Keratinocyte (primary cell): ENCODE results near the gene TEAD4. TPM values are rescaled to one million over a fixed set of nuclear protein-coding genes. Genes with fewer than 3 reads are reported as not detected.

Experiments
- DNase-seq: peaks from one replicate; pipeline ENCODE4 v3.0.0-alpha.2; 2011; ENCODE audit warnings: low read depth, missing footprints, low spot score
- FAIRE-seq: peaks from 2 replicates; lab custom pipeline; 2011; peaks lifted over from hg19 to GRCh38; lab: Jason Lieb, UNC
- H2AFZ ChIP-seq: 2 replicates; pipeline ENCODE4 v1.6.0; 2012; ENCODE audit warnings: low read length, control low read depth, inconsistent platforms; ENCODE audit not compliant: control insufficient read depth
- H3K27ac ChIP-seq: 2 replicates; pipeline ENCODE4 v1.5.1; 2011; ENCODE audit warnings: low read length; ENCODE audit not compliant: control insufficient read depth, insufficient read depth
- H3K27me3 ChIP-seq: 3 replicates; pipeline ENCODE4 v1.6.0; 2011; ENCODE audit warnings: low read length; ENCODE audit not compliant: control insufficient read depth, insufficient read depth; ENCODE audit errors: extremely low read depth
- H3K36me3 ChIP-seq, 2 experiments: 2 replicates in 1 of 2; 3 replicates in 1 of 2; pipeline ENCODE4 v1.5.1; 2011; ENCODE audit warnings: low read length in 2 of 2, mild to moderate bottlenecking in 1 of 2; ENCODE audit not compliant: control insufficient read depth in 2 of 2, insufficient read depth in 2 of 2; ENCODE audit errors: extremely low read depth in 1 of 2
- H3K4me1 ChIP-seq: 3 replicates; pipeline ENCODE4 v1.5.1; 2011; ENCODE audit warnings: low read length; ENCODE audit not compliant: control insufficient read depth, insufficient read depth; ENCODE audit errors: extremely low read depth
- H3K4me2 ChIP-seq: 3 replicates; pipeline ENCODE4 v1.6.0; 2011; ENCODE audit warnings: low read depth, low read length; ENCODE audit not compliant: control insufficient read depth, insufficient read depth; ENCODE audit errors: extremely low read depth
- H3K4me3 ChIP-seq, 3 experiments: fragments of 200-600 bp in 1 of 3; sonication (generic) in 1 of 3; 2 replicates in 2 of 3; 3 replicates in 1 of 3; pipeline ENCODE4 v1.5.1; 2011 to 2016; ENCODE audit warnings: low read length in 3 of 3, mild to moderate bottlenecking in 3 of 3, control low read depth in 2 of 3, inconsistent platforms in 1 of 3, low read depth in 1 of 3, mixed read lengths in 1 of 3, mixed run types in 1 of 3, moderate library complexity in 1 of 3; ENCODE audit not compliant: control insufficient read depth in 2 of 3, insufficient read depth in 2 of 3; ENCODE audit errors: extremely low read depth in 1 of 3
- H3K79me2 ChIP-seq: 2 replicates; pipeline ENCODE4 v1.6.0; 2012; ENCODE audit warnings: low read length; ENCODE audit not compliant: control insufficient read depth, insufficient read depth
- H3K9ac ChIP-seq: 3 replicates; pipeline ENCODE4 v1.6.0; 2011; ENCODE audit warnings: low read length; ENCODE audit not compliant: control insufficient read depth, insufficient read depth; ENCODE audit errors: extremely low read depth
- H3K9me1 ChIP-seq: 3 replicates; pipeline ENCODE4 v1.6.0; 2011; ENCODE audit warnings: low read length; ENCODE audit not compliant: control insufficient read depth, insufficient read depth; ENCODE audit errors: extremely low read depth
- H3K9me3 ChIP-seq: 2 replicates; pipeline ENCODE4 v1.5.1; 2012; ENCODE audit warnings: low read depth, low read length; ENCODE audit not compliant: control insufficient read depth
- H4K20me1 ChIP-seq: 3 replicates; pipeline ENCODE4 v1.6.0; 2011; ENCODE audit warnings: low read length; ENCODE audit not compliant: control insufficient read depth, insufficient read depth; ENCODE audit errors: extremely low read depth
- EZH2 ChIP-seq: IDR thresholded peaks from one replicate; pipeline ENCODE4 v1.6.1; 2012; ENCODE audit warnings: inconsistent platforms, mild to moderate bottlenecking, low read length, moderate library complexity
- dilution Hi-C: fragments of 300-500 bp; cut with MboI; formaldehyde crosslinking; loops from one replicate; pipeline ENCODE4 v1.7.0; 2020; ENCODE audit warnings: low sequenced_read_pairs; ENCODE audit not compliant: extremely low pct_ligation_motif_present
- polyA plus RNA-seq, 5 experiments: library from polyadenylated mRNA; depleted of rRNA in 3 of 5; stranded (reverse) in 3 of 5; stranded (forward) in 1 of 5; unstranded in 1 of 5; fragments of >200 nt; gene quantifications; 1 replicate in 1 of 5; 2 replicates in 3 of 5; 3 replicates in 1 of 5; pipeline versions ENCODE4 v1.2.1 to v1.2.3, GENCODE V29; 2011 to 2012; ENCODE audit warnings: missing spikeins in 2 of 5, low read depth in 1 of 5, low replicate concordance in 1 of 5
- TF ChIP-seq, protein P1 (sequence below), 3 experiments: IDR thresholded peaks in 1 of 3; conservative IDR thresholded peaks in 1 of 3; optimal IDR thresholded peaks in 1 of 3; 2 replicates in 2 of 3; 3 replicates in 1 of 3; pipeline versions ENCODE3 to v1.5.1; 2011; ENCODE audit warnings: low read length in 3 of 3, mild to moderate bottlenecking in 3 of 3, moderate library complexity in 2 of 3, control low read depth in 1 of 3, inconsistent platforms in 1 of 3; ENCODE audit not compliant: insufficient read depth in 2 of 3; ENCODE audit errors: extremely low read depth in 1 of 3

Gene TEAD4
- polyA plus RNA-seq, 1 donor (not counting 4 experiments of a cell fraction or from before 2014, with no cell fraction given) = 8.1 TPM

DNA sequence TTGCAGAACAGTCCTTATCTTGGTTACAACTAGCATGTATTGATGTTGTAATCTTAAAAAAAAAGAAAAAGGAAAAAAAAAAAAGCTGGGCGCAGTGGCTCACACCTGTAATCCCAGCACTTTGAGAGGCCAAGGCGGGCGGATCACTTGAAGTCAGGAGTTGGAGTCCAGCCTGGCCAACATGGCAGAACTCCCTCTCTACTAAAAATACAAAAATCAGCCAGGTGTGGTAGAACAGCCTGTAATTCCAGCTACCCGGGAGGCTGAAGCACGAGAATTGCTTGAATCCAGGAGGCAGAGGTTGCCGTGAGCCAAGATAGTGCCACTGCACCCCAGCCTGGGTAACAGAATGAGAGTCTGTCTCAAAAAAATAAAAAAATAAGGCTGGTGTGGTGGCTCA is 25.6 kb upstream of the TEAD4 start:
- H3K9me1 ChIP-seq = no peaks in the 10 kb centered on the region
- H3K36me3 ChIP-seq = peaks cover 14 to 18% of the 10 kb centered on the region in 2 experiments
- H2AFZ ChIP-seq = no peak overlapping the region
- H3K9me3 ChIP-seq = no peaks in the 10 kb centered on the region
- no peak overlapping the region for H3K4me2 ChIP-seq
- no peak overlapping the region for H3K27ac ChIP-seq
- H3K79me2 ChIP-seq = no peaks in the 10 kb centered on the region
- TF ChIP-seq, protein P1, sequence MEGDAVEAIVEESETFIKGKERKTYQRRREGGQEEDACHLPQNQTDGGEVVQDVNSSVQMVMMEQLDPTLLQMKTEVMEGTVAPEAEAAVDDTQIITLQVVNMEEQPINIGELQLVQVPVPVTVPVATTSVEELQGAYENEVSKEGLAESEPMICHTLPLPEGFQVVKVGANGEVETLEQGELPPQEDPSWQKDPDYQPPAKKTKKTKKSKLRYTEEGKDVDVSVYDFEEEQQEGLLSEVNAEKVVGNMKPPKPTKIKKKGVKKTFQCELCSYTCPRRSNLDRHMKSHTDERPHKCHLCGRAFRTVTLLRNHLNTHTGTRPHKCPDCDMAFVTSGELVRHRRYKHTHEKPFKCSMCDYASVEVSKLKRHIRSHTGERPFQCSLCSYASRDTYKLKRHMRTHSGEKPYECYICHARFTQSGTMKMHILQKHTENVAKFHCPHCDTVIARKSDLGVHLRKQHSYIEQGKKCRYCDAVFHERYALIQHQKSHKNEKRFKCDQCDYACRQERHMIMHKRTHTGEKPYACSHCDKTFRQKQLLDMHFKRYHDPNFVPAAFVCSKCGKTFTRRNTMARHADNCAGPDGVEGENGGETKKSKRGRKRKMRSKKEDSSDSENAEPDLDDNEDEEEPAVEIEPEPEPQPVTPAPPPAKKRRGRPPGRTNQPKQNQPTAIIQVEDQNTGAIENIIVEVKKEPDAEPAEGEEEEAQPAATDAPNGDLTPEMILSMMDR (optimal IDR thresholded peaks at IDR 0.05 in 1 of 3, IDR thresholded peaks at IDR 0.05 in 1 of 3, conservative IDR thresholded peaks at IDR 0.05 in 1 of 3; ENCODE audit: extremely low read depth in 1 of 3, insufficient read depth in 2 of 3, low read length in 3 of 3) = no peak
- TF ChIP-seq EZH2 = no peak
- H3K27me3 ChIP-seq = no peaks in the 10 kb centered on the region
- dilution Hi-C loops = no loop called here
- H3K9ac ChIP-seq = no peak overlapping the region
- FAIRE-seq = no peak
- no peak for DNase-seq
- no peaks in the 10 kb centered on the region for H4K20me1 ChIP-seq
- no peaks in the 10 kb centered on the region for H3K4me1 ChIP-seq
- H3K4me3 ChIP-seq = no peak overlapping the region

DNA sequence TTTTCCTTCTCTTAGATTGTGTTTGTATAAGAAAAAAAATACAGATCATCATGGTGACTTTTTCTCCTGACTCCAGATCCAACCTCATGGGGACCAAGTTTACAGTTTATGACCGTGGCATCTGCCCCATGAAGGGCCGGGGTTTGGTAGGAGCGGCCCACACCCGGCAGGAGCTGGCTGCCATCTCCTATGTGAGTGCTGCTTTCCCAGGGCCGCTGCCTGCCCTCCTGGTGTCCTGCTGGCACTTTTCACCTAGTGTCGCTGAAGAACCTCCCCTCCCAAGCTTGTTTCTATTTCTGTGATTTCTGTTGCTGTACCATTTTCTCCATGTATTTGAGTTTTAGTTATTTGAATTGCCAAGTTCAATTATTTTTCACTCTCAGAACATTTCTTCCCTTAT is 24.8 kb upstream of the TEAD4 start:
- Histone ChIP-seq H3K79me2 (no peaks in the 10 kb centered on the region), H3K4me1 (no peaks in the 10 kb centered on the region), H3K9ac (no peak overlapping the region), H3K9me3 (no peaks in the 10 kb centered on the region), H3K36me3 (peaks cover 14 to 21% of the 10 kb centered on the region in 2 experiments), H3K9me1 (no peaks in the 10 kb centered on the region), H3K4me3 (no peak overlapping the region), H2AFZ (no peak overlapping the region), H3K4me2 (no peak overlapping the region), H3K27me3 (no peaks in the 10 kb centered on the region), H3K27ac (no peak overlapping the region), H4K20me1 (no peaks in the 10 kb centered on the region)
- dilution Hi-C loops = no loop called here
- DNase-seq = no peak
- no peak for FAIRE-seq
- TF ChIP-seq EZH2 = no peak

DNA sequence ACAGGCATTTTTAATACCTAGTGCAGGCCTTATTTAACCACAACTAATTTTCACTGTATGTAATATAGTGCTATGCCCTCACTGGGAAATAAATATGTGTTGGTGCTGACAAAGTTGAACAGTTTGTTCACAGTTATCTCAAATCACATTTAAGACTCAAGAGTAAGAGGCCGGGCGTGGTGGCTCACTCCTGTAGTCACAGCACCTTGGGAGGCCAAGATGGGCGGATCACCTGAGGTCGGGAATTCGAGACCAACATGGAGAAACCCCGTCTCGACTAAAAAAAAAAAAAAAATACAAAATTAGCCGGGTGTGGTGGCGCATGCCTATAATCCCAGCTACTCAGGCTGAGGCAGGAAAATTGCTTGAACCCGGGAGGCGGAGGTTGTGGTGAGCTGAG is 22.9 kb upstream of the TEAD4 start:
- Histone ChIP-seq H3K9me1 (no peaks in the 10 kb centered on the region), H3K4me3 (no peak overlapping the region), H3K9ac (no peak overlapping the region), H4K20me1 (no peaks in the 10 kb centered on the region), H3K9me3 (no peaks in the 10 kb centered on the region), H3K4me1 (no peaks in the 10 kb centered on the region), H3K27ac (no peak overlapping the region), H2AFZ (no peak overlapping the region), H3K36me3 (peaks cover 21 to 25% of the 10 kb centered on the region in 2 experiments), H3K4me2 (no peak overlapping the region), H3K79me2 (no peaks in the 10 kb centered on the region), H3K27me3 (no peaks in the 10 kb centered on the region)
- DNase-seq (no peak), FAIRE-seq (no peak)
- TF ChIP-seq EZH2 = no peak
- TF ChIP-seq, protein P1 (optimal IDR thresholded peaks at IDR 0.05 in 1 of 3, IDR thresholded peaks at IDR 0.05 in 1 of 3, conservative IDR thresholded peaks at IDR 0.05 in 1 of 3; ENCODE audit: extremely low read depth in 1 of 3, insufficient read depth in 2 of 3, low read length in 3 of 3) = no peak
- dilution Hi-C loops = no loop called here
